Measurements from ENCODE around the gene CDH23.
A peak's percentile ranks its signal among the peaks of the same experiment; 100 is the strongest.
"Not testable (repeated sequence)": the region's sequence is repeated elsewhere in the genome, so short reads cannot be mapped to it uniquely, and the experiment has no call there.

CDH23 gene

DNA sequence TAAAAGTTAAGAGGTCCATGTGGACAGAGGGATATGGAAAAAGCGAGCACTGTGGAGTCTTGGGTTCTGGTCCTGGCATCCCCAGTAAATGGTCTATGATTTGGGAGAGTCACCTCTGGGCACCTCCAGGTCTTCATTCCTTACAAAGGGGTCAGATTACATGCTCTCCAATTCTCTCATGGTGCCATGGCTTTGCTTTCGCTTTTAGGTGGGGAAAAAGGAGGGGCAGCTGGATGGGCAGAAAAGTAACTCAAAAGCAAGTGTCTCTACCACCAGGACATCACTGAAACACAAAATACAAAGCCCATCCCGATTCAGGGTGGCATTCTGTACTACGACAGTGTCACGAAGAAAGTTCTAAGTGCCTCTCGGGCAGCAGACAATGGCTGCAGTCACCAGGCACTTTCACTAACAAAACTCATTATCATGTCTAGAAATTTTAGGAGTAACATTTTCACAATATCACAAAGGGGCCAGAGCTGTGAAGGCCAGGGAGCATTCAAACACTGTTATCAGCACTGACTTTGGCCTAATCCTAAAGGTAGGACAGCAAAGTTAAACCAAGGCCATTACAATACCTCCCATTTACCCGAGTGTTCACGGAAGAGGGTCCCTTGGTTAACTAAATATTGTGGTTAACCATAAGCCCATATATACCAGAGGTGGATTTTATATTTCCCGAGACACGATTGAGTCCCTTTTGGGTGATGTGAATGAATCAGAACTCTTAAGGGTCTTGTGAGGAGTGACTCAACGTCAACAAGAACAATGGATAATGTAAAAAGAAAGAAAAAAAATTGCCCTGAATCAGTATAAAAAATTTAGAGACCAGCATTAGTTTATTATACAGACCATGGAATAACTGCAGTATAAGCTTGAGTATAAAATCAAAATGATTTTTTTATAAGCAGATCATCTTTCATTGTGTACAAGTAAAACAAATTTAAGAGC is 451.9 kb downstream of the CDH23 start:
- no peaks in the 10 kb centered on the region for H3K36me3 ChIP-seq (ENCODE audit: control insufficient read depth, insufficient read depth, low read length)
- no peaks in the 10 kb centered on the region for H3K9me3 ChIP-seq (ENCODE audit: control insufficient read depth, insufficient read depth, low read depth, low read length)
- no peak overlapping the region for H3K9ac ChIP-seq (ENCODE audit: low read length)
- peaks cover 18% of the 10 kb centered on the region for H3K4me1 ChIP-seq (ENCODE audit: control insufficient read depth, insufficient read depth, low read length)
- H3K4me3 ChIP-seq (ENCODE audit: low read depth, low read length) = no peak overlapping the region; the same call in none of the 2 replicates
- no peaks in the 10 kb centered on the region for H3K27me3 ChIP-seq (ENCODE audit: control insufficient read depth, insufficient read depth, low read length)
- no peak overlapping the region for H3K27ac ChIP-seq (ENCODE audit: low read depth, low read length)

DNA sequence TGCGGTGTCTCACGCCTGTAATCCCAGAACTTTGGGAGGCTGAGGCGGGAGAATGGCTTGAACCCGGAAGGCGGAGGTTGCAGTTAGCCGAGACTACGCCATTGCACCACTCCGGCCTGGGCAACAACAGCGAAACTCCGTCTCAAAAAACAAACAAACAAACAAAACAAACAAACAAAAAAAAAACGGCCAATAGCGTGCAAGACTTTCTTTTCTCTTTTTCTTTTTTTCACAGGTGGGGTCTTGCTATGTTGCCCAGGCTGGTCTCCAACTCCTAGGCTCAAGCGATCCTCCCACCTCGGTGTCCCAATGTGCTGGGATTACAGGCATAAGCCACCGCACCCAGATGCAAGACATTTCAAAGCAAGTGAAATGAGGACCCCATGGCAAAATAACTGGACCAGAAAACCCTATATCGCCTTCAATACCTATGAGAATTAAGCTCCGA is 452.8 kb downstream of the CDH23 start:
- no peak overlapping the region for H3K9ac ChIP-seq (ENCODE audit: low read length)
- H3K36me3 ChIP-seq (ENCODE audit: control insufficient read depth, insufficient read depth, low read length) = no peaks in the 10 kb centered on the region
- H3K4me1 ChIP-seq (ENCODE audit: control insufficient read depth, insufficient read depth, low read length) = peaks cover 18% of the 10 kb centered on the region
- H3K27ac ChIP-seq (ENCODE audit: low read depth, low read length) = no peak overlapping the region
- H3K27me3 ChIP-seq (ENCODE audit: control insufficient read depth, insufficient read depth, low read length) = no peaks in the 10 kb centered on the region
- no peaks in the 10 kb centered on the region for H3K9me3 ChIP-seq (ENCODE audit: control insufficient read depth, insufficient read depth, low read depth, low read length)
- H3K4me3 ChIP-seq (ENCODE audit: low read depth, low read length) = peak overlapping the region; percentile 88

DNA sequence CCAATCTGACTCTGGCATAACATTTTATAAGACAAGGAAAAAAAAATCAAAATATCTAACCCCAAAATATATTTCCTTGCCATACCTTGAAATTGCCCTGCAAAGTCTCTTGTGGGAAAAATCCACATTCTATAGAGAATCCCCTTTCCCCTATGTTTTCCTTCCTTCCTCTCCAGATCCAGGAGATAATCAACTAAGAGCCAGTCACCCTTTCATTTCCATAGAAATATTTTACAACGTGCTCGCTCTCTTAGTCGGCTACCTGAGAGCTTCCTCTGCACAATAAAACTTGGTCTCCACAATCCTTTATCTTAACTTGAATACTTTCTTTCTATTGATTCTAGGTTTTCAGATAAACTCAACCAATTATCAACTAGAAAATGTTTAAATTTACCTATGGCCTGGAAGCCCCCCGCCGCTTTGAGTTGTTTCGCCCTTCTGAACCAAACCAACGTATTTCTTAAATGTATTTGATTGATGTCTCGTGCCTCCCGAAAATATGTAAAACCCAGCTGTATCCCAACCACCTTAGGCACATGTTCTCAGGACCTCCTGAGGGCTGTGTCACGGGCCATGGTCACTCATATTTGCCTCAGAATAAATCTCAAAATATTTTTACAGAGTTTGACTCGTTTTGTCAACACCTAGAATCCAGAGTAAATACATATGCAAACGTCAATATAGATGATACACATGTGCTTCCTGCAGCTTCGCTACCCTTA is 453.5 kb downstream of the CDH23 start:
- Histone ChIP-seq H3K4me1 (ENCODE audit: control insufficient read depth, insufficient read depth, low read length) (peaks cover 18% of the 10 kb centered on the region), H3K4me3 (ENCODE audit: low read depth, low read length) (peak overlapping the region; percentile 88), H3K36me3 (ENCODE audit: control insufficient read depth, insufficient read depth, low read length) (no peaks in the 10 kb centered on the region)

DNA sequence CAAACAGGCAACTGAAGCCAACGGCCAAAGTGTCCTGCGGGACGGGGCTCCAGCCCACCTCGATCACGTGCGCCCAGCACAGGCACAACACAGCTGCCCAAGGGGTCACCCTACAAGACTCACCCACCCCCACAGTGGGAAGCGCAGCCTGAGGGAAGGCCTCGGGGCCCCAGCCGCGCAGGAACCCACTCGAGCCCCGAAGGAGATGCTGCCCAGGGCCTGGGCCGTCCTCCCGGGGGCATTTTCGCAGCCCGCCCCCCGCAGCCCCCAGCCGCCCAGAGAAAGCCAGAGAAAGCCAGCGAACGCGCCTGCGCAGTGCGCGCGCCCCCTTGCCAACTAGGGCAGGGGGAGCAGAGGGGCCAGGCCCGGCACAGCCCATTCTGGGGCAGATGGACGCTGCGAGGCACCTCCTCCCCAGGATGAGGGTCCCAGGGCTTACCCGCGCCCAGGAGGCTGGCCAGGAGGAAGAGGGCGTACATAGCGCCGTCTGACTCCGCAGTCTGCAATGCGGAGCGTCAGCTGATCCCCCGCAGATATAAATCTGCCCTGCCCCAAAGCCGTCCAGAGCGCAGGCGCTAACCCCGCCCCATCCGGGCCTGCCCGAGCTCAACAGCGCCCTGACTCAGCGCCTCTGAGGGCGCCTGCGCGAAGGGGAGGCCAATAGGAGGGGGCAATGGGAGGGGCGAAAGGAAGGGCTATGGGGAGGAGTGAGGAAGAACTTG is 454.2 kb downstream of the CDH23 start, which contains the start of gene PSAP:
Gene PSAP (minus strand): TSS at position 509 of the 722 bp plus-strand sequence. CDS start 30 bp downstream, at position 479.
- Histone ChIP-seq H3K4me1 (ENCODE audit: control insufficient read depth, insufficient read depth, low read length) (peaks cover 18% of the 10 kb centered on the region), H3K36me3 (ENCODE audit: control insufficient read depth, insufficient read depth, low read length) (no peaks in the 10 kb centered on the region), H3K9ac (ENCODE audit: low read length) (peak within 1 kb of the TSS; percentile 90), H3K4me3 (ENCODE audit: low read depth, low read length) (peak within 1 kb of the TSS; percentile 88), H3K27me3 (ENCODE audit: control insufficient read depth, insufficient read depth, low read length) (no peaks in the 10 kb centered on the region), H3K9me3 (ENCODE audit: control insufficient read depth, insufficient read depth, low read depth, low read length) (no peaks in the 10 kb centered on the region), H3K27ac (ENCODE audit: low read depth, low read length) (peak within 1 kb of the TSS; percentile 93)

More for the DNA sequence above, 453.5 kb downstream of the CDH23 start:
- Histone ChIP-seq H3K27ac (ENCODE audit: low read depth, low read length) (peak overlapping the region; percentile 93; the same call in 1 of the 2 replicates), H3K9me3 (ENCODE audit: control insufficient read depth, insufficient read depth, low read depth, low read length) (no peaks in the 10 kb centered on the region), H3K27me3 (ENCODE audit: control insufficient read depth, insufficient read depth, low read length) (no peaks in the 10 kb centered on the region), H3K9ac (ENCODE audit: low read length) (peak overlapping the region; percentile 90)

DNA sequence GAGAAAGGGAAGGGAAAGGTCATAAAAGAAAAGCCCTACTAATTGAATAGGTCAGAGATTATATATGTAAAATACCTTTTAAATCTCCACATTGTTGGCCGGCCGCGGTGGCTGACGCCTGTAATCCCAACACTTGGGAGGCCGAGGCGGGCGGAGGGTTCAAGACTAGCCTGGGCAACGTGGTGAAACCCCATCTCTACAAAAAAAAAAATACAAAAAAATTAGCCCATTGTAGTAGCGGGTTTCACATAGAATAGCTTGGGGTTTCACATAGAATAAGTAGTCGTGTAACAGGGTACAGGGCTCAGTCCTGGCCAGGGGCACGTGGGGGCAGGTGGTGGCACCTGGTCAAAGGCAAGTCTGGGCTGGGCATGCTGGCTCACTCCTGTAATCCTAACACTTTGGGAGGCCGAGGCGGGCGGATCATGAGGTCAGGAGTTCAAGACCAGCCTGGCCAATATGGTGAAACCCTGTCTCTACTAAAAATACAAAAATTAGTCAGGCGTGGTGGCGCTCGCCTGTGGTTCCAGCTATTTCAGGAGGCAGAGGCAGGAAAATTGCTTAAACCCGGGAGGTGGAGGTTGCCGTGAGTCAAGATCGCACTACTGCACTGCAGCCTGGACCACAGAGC is 454.9 kb downstream of the CDH23 start:
- H3K9ac ChIP-seq (ENCODE audit: low read length); H3K9me3 ChIP-seq (ENCODE audit: control insufficient read depth, insufficient read depth, low read depth, low read length); H3K27me3 ChIP-seq (ENCODE audit: control insufficient read depth, insufficient read depth, low read length); H3K36me3 ChIP-seq (ENCODE audit: control insufficient read depth, insufficient read depth, low read length): not testable (repeated sequence)
- Histone ChIP-seq H3K4me3 (ENCODE audit: low read depth, low read length) (peak overlapping the region; percentile 88), H3K4me1 (ENCODE audit: control insufficient read depth, insufficient read depth, low read length) (peaks cover 18% of the 10 kb centered on the region), H3K27ac (ENCODE audit: low read depth, low read length) (peak overlapping the region; percentile 93; the same call in 1 of the 2 replicates)

DNA sequence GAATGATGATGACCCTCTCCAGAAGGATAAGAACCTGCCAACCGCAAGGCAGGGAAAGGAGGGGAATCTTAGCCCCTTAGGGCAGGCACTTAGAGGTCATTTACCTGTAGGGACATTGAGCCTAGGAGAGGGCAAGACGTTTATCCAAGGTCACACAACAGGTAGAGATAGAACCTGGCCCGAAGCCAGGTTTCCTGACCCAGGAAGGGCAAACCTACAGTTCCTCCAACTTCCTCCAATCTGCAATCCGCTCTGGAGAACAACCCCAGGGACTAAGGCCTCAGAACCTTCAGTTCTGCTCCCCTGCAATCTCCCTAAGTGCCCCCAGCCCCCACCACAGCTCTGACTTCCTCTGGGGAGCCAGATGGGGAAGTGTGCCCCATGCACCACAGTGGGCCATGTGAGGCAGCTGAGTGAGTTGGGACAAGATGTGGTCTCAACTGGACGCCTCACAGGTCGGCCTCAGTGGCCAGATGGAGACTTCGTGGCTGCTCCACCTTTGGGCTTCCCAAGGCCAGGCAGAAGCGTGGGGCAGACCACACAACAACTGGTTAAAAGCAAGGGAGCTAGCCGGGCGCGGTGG is 455.7 kb downstream of the CDH23 start:
- Histone ChIP-seq H3K9me3 (ENCODE audit: control insufficient read depth, insufficient read depth, low read depth, low read length) (no peaks in the 10 kb centered on the region), H3K4me1 (ENCODE audit: control insufficient read depth, insufficient read depth, low read length) (peaks cover 18% of the 10 kb centered on the region), H3K4me3 (ENCODE audit: low read depth, low read length) (no peak overlapping the region), H3K9ac (ENCODE audit: low read length) (no peak overlapping the region), H3K27me3 (ENCODE audit: control insufficient read depth, insufficient read depth, low read length) (no peaks in the 10 kb centered on the region), H3K36me3 (ENCODE audit: control insufficient read depth, insufficient read depth, low read length) (no peaks in the 10 kb centered on the region), H3K27ac (ENCODE audit: low read depth, low read length) (no peak overlapping the region)

DNA sequence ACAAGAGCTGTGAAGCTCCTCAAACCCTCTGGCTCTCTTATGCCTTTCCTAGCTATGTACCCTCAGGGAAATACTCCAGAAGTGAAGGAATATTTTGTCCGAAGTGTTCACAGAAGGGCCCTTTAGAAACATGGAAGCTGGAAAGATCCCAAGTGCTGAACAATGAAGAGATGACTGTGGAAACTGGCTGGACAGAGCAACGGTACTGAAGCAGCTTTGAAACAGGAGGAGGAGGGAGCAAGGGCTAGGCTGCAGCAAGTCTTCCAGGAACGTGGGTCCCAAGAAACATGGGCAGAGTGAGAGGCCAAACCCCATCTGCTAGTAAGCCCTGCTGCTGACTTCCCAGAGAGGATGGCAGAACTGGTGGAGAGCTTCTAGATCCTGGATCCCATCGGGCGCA is 457.3 kb downstream of the CDH23 start:
- Histone ChIP-seq H3K4me1 (ENCODE audit: control insufficient read depth, insufficient read depth, low read length) (peaks cover 7% of the 10 kb centered on the region; the same call in 1 of the 2 replicates), H3K36me3 (ENCODE audit: control insufficient read depth, insufficient read depth, low read length) (no peaks in the 10 kb centered on the region), H3K9ac (ENCODE audit: low read length) (no peak overlapping the region), H3K27ac (ENCODE audit: low read depth, low read length) (no peak overlapping the region), H3K9me3 (ENCODE audit: control insufficient read depth, insufficient read depth, low read depth, low read length) (no peaks in the 10 kb centered on the region), H3K27me3 (ENCODE audit: control insufficient read depth, insufficient read depth, low read length) (no peaks in the 10 kb centered on the region), H3K4me3 (ENCODE audit: low read depth, low read length) (no peak overlapping the region)

DNA sequence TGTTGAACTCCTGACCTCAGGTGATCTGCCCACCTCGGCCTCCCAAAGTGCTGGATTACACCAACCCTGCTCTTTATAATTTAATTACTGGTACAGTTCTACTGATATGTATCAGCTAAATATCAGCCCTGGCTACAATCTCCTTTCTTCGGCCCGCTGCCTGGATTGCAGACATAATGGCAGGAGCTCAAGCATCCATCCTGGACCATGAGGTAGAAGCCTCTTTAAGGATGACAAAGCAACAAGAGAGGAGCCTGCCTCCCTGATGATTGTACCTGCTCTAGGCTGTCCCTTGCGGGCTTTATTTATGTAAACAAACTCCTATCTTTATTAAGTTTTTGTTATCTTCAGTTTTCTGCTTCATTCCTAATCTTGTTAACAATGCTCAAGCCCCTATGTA is 459.9 kb downstream of the CDH23 start:
- Histone ChIP-seq H3K4me1 (ENCODE audit: control insufficient read depth, insufficient read depth, low read length) (peaks cover 14% of the 10 kb centered on the region), H3K36me3 (ENCODE audit: control insufficient read depth, insufficient read depth, low read length) (no peaks in the 10 kb centered on the region), H3K27ac (ENCODE audit: low read depth, low read length) (no peak overlapping the region), H3K9me3 (ENCODE audit: control insufficient read depth, insufficient read depth, low read depth, low read length) (no peaks in the 10 kb centered on the region), H3K27me3 (ENCODE audit: control insufficient read depth, insufficient read depth, low read length) (no peaks in the 10 kb centered on the region), H3K4me3 (ENCODE audit: low read depth, low read length) (no peak overlapping the region), H3K9ac (ENCODE audit: low read length) (no peak overlapping the region)

DNA sequence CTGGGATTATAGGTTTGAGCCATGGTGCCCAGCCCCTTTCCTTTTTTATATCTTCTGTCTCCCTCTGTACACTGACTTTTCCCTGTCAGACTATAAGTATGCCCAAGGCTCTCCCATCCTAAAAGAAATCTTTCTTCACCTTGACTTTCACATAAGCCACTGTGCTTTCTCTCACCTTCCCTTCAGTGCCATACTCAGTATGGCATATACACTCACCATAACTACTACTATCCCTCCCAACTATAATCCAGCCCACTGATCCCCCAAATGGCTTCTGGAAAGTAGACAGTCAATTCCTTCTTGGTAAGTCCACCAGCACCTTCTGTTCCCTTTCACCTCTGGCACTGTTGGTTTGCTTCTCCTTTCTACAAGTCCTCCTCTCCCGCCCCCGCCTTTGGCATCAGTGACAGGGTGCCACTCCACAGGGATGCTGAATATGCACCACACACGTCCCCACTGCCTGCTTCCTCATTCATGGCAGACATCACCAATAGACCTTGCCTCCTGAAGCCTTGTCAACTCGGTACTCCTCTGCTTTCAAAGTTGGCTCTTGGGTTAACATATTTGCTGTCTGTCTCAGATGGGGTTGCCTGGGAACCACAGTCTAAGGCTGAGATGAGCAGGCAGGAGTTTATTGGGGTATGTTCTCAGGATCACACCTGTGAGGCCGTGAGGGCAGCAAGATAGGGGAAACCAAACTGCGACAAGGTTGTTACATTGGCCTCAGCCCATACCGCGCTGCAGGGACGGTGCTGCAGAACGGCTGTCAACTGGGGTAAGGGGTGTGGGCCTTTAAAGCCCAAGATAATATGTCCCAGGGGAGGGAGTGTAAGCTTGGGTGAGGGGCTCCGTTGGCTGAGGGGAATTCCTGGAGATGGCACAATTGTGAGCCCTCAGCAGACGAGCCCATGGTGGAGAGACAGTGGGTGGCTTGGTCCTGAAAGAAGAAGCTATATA is 461.5 kb downstream of the CDH23 start:
- no peak overlapping the region for H3K27ac ChIP-seq (ENCODE audit: low read depth, low read length)
- no peak overlapping the region for H3K4me3 ChIP-seq (ENCODE audit: low read depth, low read length)
- H3K9ac ChIP-seq (ENCODE audit: low read length) = no peak overlapping the region
- H3K27me3 ChIP-seq (ENCODE audit: control insufficient read depth, insufficient read depth, low read length) = no peaks in the 10 kb centered on the region
- H3K4me1 ChIP-seq (ENCODE audit: control insufficient read depth, insufficient read depth, low read length) = peaks cover 14% of the 10 kb centered on the region
- no peaks in the 10 kb centered on the region for H3K36me3 ChIP-seq (ENCODE audit: control insufficient read depth, insufficient read depth, low read length)
- no peaks in the 10 kb centered on the region for H3K9me3 ChIP-seq (ENCODE audit: control insufficient read depth, insufficient read depth, low read depth, low read length)
